Measurements from ENCODE around the gene HAGH.
"Not testable (repeated sequence)": the region's sequence is repeated elsewhere in the genome, so short reads cannot be mapped to it uniquely, and the experiment has no call there.

The HAGH gene

DNA sequence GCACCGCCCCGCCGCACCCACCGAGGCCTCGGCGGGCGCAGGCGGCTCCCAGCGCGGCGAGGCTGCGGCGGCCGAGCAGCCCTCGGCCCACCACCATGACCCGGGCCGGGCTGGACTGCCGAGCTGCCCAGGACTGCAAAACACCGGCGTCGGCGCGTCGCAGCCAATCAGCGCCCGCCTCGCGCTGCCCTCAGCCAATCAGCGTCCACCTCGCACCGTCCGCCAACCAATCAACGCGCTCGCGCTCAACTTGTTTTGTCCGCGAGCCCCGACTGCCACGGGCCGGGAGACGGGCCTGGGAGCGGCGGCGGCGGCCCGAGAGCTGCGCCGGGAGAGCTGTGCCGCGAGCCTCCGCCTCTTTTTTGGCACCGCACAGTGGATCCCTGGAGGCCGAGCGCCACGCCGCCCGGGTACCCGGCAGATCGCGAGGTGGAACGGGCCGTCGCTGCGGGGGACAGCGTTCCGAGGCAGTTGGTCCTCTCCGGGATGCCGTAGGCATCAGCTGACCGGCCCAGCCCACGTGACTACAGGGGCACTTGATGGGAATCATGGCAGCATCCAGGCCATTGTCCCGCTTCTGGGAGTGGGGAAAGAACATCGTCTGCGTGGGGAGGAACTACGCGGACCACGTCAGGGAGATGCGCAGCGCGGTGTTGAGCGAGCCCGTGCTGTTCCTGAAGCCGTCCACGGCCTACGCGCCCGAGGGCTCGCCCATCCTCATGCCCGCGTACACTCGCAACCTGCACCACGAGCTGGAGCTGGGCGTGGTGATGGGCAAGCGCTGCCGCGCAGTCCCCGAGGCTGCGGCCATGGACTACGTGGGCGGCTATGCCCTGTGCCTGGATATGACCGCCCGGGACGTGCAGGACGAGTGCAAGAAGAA is at the start of gene HAGH, which contains the start of gene FAHD1:
HAGH (minus strand) TSS at position 135 of the 883 bp plus-strand sequence; CDS start at position 97, 38 bp downstream.
FAHD1 (plus strand) TSS at position 516 of the 883 bp plus-strand sequence; CDS start at position 549, 33 bp downstream.
- peak; percentile 83 for DNase-seq (ENCODE audit: low read depth in 2 of 2)

DNA sequence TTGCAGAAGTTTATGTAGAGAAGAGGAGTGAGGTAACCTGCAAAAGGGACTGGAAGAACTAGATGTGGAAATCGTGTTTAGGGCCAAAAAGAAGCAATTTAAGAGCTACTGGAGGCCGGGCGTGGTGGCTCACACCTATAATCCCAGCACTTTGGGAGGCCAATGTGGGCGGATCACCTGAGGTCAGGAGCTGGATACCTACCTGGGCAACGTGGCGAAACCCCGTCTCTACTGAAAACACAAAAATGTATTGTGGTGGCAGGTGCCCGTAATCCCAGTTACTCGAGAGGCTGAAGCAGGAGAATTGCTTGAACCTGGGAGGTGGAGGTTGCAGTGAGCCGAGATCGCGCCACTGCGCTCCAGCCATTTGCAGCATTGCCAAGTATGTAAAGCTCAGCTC is 49.4 kb upstream of the HAGH start:
- DNase-seq (ENCODE audit: low read depth in 2 of 2) = not testable (repeated sequence)

DNA sequence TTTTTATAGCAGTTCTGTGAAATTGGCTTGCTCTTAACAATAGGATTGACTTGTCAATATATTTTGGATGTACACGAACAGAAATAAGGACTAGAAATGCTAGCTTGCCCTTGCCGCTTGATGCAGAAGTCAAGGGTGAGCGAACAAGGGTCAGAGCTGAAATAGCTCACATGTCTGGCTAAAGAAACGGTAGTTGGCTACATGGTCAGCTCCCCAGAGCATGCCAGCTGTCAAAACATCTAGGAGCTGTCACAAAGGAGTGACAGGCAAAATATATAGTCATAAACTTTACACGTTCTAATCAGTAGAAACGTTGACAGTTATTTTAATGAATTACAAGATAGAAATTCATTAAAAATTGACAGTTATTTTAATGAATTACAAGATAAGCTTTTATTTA is 48.2 kb upstream of the HAGH start:
- DNase-seq (ENCODE audit: low read depth in 2 of 2) = no peak

DNA sequence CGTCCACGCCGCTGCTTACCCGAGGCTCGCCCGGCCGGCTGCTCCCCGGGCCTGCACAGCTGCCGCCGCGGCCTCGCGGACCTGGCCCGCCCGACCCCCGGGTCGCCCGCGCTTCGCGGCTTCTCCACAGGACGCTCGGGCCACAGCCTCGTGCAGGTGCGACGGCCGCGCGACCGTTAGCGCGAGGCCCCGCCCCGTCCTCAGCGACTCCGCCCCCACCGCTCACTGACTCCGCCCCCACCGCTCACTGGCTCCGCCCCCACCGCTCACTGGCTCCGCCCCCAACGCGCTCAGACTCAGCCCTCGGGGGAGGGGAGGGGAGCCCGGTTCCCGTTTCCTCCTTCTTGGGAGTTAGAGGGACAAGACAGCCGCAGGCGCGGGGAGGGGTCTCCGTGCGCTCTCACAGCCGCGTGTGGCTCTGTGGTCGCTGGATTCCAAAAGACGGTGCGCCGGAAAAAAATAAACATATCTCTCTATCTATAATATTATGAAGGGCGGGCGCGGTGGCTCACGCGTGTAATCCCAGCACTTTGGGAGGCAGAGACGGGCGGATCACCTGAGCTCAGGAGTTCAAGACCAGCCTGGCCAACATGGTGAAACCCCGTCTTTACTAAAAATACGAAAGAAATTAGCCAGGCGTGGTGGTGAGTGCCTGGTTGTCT is 45.5 kb upstream of the HAGH start, which contains the start of gene MEIOB:
MEIOB (minus strand) TSS at position 191 of the 662 bp plus-strand sequence. CDS start 3,989 bp downstream, outside the sequence.
- DNase-seq (ENCODE audit: low read depth in 2 of 2) = peak; percentile 28 to 44

DNA sequence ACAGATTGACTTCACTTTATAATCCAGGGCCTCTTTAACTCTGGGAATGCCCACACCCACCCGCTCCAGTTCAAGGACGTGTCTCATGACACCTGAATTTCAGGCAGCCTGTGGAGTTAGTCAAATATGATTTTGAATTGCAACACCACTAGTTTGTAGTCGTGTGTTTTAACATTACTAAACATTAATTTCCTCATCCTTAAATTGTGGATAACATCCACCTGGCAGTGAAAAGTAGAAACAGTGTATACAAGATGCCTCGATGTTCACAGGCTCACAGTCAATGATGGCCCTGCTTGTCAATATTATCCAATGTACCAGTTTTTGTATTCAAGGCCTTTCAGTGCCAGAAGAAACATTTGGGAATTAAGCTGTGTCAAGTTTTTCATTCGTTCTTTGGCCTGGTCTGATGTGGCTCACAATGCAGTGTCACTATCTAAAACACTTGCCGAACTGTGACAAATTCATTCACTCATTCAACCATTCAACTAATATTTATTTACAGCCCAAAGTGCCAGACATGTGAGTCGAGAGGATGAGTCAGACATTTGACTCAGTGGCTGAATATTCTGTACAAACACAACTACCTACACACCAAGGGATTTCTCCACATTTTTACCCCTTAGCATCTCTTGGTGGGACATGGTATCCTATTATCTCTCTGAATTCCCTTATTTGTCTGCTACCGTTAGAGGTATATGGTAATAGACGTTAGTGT is 43.9 kb upstream of the HAGH start:
- no peak for DNase-seq (ENCODE audit: low read depth in 2 of 2)

DNA sequence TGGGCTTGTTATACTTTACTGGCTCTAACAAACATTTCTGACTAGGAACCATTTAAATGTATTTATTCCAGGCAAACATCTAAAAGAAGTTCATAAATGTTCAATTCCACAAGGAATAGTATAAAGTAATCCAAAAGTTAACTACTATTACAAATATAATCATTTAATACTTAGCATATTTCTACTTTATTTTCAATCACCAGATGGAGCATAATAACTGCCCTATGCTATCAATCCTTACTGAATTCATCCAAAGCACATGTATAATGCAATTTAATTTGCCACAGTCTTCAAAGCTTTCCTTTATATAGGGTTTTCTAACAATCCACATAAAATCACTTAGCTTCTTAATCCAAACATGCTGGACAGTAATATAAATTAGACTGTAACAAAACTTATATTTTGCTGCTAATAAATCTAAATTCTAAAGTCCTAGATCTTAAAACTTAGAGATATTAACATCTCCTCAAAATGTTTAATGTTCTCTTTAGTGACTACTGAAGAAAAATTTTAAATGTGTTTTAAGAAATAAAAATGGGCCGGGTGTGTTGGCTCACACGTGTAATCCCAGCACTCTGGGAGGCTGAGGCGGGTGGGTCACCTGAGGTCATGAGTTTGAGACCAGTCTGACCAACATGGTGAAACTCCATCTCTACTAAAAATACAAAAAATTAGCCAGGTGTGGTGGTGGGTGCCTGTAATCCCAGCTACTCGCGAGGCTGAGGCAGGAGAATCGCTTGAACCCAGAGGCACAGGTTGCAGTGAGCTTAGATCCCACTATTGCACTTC is 39.5 kb upstream of the HAGH start:
- no peak for DNase-seq (ENCODE audit: low read depth in 2 of 2)

DNA sequence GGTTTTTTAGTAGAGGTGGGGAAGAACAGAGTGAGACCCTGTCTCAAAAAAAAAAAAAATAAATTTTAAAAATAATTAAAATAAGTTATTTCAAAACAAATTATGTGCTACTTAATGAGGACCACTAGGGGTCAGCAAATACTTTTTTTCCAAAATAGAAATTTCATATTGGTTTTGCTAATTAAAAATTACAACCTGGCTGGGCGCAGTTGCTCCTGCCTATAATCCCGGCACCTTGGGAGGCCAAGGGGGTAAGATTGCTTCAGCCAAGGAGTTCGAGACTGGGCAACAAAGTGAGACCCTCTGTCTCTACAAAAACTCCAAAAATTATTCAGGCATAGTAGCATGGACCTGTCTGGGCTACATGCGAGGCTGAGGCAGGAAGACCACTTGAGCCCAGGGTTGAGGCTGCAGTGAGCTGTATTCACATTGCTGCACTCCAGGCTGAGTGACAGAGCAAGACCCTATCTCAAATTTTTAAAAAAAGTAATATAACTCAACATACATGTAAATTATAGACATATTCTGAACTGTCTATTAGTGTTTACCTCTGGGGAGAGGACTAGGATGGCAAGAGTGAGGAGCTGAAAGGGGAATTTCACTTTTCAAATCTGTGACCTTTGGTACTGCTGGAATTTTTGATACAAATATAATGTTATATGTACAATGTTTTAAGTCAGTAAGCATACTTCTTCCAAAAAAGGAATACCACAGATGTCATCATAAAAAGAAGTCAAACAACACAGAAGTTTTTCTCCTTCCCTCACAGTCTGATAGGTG is 37.2 kb upstream of the HAGH start:
- DNase-seq (ENCODE audit: low read depth in 2 of 2) = no peak

DNA sequence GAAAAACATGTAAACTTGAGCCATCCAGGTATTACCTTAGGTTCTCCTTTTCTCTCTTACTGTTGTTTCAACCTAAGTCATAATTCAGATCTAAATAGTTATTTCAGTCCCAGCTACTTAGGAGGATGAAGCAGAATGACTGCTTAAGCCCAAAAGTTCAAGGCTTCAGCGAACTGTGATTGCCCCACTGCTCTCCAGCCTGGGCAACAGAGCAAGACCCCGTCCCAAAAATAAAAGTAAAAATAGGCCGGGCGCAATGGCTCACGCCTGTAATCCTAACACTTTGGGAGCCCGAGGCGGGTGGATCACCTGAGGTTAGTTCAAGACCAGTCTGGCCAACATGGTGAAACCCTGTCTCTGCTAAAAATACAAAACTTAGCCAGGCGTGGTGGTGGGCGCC is 35.8 kb upstream of the HAGH start:
- DNase-seq (ENCODE audit: low read depth in 2 of 2) = no peak

DNA sequence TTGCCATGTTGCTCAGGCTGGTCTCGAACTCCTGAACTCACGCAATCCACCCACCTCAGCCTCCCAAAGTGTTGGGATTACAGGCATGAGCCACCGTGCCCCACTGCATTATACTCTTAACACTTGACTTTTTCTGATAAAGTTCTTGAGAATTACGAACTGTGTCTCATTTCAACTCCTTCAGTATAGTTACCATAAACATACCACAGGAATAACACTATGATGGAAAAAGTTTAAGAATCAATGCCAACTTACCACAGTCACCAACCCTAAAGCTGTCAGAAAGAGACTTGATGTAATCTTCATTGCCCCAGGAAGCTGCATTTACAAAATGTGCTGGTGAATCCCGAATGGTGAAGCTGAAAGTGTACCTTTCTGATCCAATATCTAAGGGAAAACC is 35.1 kb upstream of the HAGH start:
- DNase-seq (ENCODE audit: low read depth in 2 of 2) = no peak

DNA sequence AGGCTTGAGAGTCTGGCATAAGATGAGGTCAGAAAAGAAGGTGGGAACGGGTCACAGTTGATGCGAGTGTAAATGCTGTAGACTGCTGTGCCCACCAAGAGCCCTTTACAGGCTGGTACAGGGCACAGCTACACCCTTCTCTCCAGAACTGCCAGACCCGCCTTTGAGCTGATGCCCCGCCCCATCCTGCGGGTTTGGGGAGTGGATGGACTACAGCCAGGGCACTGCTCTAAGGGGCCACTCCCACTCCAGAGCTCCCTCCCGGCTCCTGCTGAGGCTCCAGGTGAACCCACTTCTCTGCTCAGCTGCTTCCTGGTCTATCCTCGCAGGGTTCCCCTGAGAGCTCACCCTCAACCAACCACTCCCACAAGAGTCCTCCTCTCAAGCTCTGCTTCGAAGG is 33.0 kb upstream of the HAGH start:
- DNase-seq (ENCODE audit: low read depth in 2 of 2) = no peak

DNA sequence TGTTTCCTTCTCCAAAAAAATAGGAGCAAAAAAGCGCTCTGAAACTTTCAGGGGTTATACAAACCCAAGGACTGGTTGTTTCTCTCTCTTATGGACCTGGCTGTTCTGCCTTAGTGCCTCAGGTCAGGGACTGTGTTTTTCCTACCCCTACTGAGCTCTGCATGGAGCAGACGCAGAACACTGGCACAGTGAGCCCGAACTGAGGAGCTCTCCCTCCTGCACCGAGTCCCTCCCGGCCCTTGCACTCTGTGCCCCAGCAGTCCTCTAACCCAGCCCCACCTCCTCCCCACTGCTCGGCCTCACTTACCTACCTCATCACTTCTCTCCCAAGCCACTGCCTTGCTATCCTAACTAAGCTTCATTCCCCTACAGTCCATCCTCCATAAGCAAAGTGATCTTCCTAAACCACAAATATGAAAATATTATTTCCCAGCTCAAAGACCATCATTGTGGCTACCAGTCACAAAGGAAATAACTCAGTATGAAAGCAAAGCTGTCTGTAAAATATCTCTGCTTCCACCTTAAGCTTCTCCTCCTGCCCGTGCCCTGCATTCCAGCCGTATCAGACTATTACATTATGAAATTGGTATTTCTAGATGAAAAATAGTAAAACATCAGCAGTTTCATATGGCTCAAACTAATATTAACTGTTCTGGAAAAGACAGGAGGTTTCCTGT is 31.7 kb upstream of the HAGH start:
- no peak for DNase-seq (ENCODE audit: low read depth in 2 of 2)

DNA sequence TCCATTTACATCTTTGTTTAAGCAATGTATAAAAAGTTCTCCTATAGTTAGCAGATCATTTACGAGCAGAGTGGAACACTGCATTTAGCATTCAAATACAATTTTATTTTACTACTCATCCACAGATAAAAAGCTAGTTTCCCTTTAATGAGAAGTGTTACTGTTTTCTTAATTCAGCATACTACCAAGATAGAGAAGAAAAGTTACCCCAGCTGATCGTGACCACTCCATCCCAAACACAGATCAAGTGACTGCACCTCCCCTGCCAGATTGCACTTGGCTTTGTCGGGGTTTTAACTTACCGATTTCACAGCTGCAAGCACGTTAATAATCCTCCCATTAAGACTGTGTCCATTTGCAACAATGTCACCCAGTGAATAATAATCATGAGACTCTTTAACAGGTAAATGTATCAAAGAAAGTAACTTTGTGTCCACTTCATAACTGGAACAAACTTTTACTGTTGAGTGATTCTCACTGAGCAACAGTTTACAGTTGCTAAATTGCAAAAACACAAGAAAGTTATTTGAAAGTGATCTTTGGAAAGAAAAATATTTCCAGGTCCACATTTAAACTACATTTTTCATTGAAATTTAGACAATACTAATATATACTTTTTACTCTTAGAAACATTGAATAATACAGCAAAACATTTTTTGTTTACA is 30.9 kb upstream of the HAGH start:
- DNase-seq (ENCODE audit: low read depth in 2 of 2) = no peak

DNA sequence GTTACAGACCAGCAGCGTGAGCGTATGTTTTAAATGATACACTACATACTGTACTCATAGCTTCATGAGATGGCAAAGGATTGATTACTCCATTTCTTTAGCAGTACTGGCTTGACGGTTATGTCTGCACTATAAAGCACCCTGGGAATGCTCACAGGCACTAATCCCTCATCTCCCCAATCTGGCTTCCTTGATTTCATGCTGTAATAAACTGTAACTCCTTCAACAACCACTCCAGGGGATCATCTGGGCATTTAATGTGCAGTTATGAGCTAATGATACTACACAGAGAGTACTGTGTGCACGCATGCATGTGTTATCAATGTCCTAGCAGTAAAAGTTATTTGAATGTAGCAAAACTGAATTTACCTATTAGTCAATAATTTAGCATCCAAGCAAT is 25.2 kb upstream of the HAGH start:
- DNase-seq (ENCODE audit: low read depth in 2 of 2) = no peak

DNA sequence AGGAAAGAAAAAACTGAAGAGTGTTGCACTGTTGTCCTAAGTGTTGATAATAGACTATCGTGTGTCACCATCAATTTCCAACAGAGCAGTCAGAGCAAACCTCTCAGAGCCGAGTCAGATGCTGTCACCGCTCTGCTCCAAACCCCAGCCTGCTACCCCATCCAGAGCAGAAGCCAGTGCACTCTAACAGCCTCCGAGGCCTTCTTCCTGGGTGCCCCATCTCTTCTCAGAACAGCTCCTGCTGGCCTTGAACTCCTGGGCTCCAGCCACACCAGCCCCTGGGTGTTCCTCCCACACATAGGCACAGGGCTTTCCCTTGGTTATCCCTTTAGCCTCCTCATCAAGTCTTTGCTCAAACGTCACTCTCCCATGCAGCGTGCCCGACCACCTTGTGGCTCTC is 24.4 kb upstream of the HAGH start:
- no peak for DNase-seq (ENCODE audit: low read depth in 2 of 2)

DNA sequence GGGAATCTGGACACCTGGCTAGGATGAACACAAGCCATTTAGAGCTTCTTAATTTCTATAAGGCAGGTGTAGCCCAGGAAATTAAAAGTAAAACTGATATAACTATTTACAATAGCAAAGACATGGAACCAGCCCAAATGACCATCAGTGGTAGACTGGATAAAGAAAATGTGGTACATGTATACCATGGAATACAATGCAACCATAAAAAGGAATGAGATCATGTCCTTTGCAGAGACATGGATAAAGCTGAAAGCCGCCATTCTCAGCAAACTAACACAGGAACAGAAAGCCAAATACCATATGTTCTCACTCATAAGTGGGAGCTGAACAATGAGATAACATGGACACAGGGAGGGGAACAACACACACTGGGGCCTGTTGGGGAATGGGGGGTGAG is 19.8 kb upstream of the HAGH start:
- DNase-seq (ENCODE audit: low read depth in 2 of 2) = no peak

DNA sequence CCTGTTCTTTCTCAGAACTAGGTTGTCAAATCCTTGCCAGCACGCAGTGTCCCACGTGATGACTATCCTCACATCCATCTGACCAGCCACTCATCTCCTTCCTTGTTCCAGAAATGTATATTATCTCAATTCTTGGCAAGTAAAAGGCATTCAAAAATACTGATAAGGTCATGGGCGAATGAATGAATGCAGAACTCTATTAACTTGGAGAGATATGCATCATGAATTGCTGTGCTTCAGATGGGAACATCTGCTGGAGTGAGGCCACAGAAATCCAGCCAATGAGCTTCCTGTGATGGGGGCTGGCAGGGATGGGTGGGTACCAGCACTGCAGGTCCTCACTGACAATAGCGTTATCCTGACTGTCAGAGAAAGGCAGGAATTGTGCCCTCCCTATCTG is 19.4 kb upstream of the HAGH start:
- no peak for DNase-seq (ENCODE audit: low read depth in 2 of 2)

DNA sequence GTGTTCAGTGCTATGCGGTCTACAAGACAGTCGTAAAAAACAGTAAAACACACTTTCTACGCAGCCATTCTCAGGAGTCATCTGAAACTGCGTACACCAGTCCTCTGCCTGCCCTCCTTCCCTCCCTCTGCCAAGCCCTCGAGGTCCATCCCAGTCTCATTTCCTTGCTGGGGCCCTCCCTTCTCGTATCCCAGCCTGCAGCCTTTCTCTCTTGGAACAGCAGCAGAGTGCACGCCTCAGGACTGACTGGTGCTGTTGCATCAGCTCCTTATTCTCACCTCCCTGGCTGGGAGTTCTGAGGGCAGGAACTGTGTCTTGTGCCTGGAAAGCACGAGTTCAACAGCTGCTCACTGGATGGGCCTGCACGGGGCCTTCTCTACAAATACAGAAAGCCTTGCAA is 12.9 kb upstream of the HAGH start:
- no peak for DNase-seq (ENCODE audit: low read depth in 2 of 2)

DNA sequence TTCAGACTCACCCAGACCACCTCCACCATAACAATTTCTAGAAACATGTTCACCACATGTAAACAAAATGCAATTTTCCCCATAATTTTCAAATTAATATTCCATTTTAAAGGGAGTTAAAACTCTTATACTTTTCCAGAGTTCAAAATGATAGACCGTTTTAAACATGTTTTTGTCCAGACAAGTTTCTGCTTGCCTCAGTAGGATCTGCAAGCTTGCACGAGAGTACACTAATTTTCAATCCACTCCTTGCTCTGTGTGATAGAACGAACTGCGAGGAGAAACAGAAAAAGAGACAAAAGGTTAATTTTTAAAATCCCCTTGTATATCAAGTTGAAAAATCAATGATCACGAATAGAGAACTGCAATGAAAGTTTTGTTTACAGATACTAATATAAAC is 7.5 kb upstream of the HAGH start:
- no peak for DNase-seq (ENCODE audit: low read depth in 2 of 2)

DNA sequence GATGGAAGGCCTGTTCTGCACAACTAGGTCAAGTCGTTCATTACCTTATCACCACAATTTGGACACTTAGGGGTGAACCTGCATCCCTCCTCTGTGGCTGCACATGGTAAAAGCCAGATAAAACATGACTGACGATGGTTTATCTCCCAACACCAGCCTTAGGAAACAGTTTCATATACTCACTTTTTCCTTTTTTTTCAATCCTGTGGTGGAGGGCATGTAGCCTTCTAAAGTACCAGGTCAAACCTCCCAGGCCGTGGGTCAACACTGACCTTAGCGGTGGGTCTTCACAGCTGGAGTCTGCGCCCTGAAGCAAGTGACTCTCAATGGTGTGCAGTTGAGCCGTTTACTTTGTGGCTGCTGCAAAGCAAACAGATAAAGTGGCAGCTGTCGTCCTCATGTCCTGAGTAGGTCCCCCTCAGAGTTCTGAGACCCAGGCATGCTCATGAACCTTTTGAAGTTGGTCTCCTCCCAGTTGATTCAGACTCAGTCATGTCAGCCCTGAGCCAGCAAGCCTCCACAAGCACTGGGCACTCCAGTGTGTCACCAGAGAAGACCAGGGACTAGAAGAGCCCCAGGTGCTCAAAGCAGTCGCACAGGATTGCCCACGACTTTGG is 6.3 kb upstream of the HAGH start:
- DNase-seq (ENCODE audit: low read depth in 2 of 2) = no peak

Data from stimulated activated CD4-positive, alpha-beta T cell treated with anti-CD3 and anti-CD28 coated beads, Interleukin-1b, Interleukin-23, amount 100 ng/mL, for 4 hours (primary cell).